Adipose tissue (tissue), 3 donors: Measurements from ENCODE around the gene LGR4. TPM values are rescaled to one million over a fixed set of nuclear protein-coding genes. Genes with fewer than 3 reads are reported as not detected.
"Not testable (repeated sequence)": the region's sequence is repeated elsewhere in the genome, so short reads cannot be mapped to it uniquely, and the experiment has no call there.

ENCODE experiments used
- H3K27ac ChIP-seq: one replicate; pipeline ENCODE4 v1.5.1; 2013; ENCODE audit warnings: low read depth, low read length
- WGBS, 3 donors: extraction: QIAGEN DNeasy Blood & Tissue Kit; methylation state at CpG; one replicate each; pipeline ENCODE4 v1.1.7; 2013; 5-methylcytosine and 5-hydroxymethylcytosine counted together
- polyA plus RNA-seq, 3 donors: library from polyadenylated mRNA; stranded (reverse); fragments of 200-250 nt; gene quantifications; one replicate each; pipeline ENCODE4 v1.2.3, GENCODE V29; 2013
- donor health status: healthy with polysubstance abuse.
- donor health status: Bipolar disorder and iron deficiency.
- donor health status: healthy.

The LGR4 gene
- polyA plus RNA-seq, 3 donors, result 3.0 to 26.1 (median 19.2) TPM

- H3K27ac ChIP-seq, result no peak overlapping the region
Observed at GRCh38 chr11:27466363-27466762, 6.2 kb downstream of the LGR4 start.

GRCh38 chr11:27465629-27466028, 7.0 kb downstream of the LGR4 start:
- 24 to 80% (median 79%) methylated on average over 3 of the region's 3 CpGs for WGBS, 3 donors
- no peak overlapping the region for H3K27ac ChIP-seq

More at GRCh38 chr11:27466363-27466762, 6.2 kb downstream of the LGR4 start:
- WGBS, 3 donors, result 41 to 83% (median 76%) methylated on average over 1 of the region's 1 CpG

- 51 to 86% (median 85%) methylated on average over 2 of the region's 2 CpGs for WGBS, 3 donors
- H3K27ac ChIP-seq, result no peak overlapping the region
Observed at GRCh38 chr11:27464909-27465308, 7.7 kb downstream of the LGR4 start.

- no peak overlapping the region for H3K27ac ChIP-seq
- WGBS, 3 donors, result 50 to 82% (median 78%) methylated on average over 2 of the region's 2 CpGs
Observed at GRCh38 chr11:27464289-27464696, 8.3 kb downstream of the LGR4 start.

- 32 to 55% (median 47%) methylated on average over 5 of the region's 5 CpGs for WGBS, 3 donors
- H3K27ac ChIP-seq, result no peak overlapping the region
Observed at GRCh38 chr11:27462543-27462942, 10.0 kb downstream of the LGR4 start.

- H3K27ac ChIP-seq, result no peak overlapping the region
- 39 to 94% (median 92%) methylated on average over 5 of the region's 5 CpGs for WGBS, 3 donors
Observed at GRCh38 chr11:27460158-27460978, 12.2 kb downstream of the LGR4 start.

- H3K27ac ChIP-seq, result no peak overlapping the region
- WGBS, 3 donors, result 44 to 78% (median 74%) methylated on average over 6 of the region's 6 CpGs
Observed at GRCh38 chr11:27459191-27459590, 13.4 kb downstream of the LGR4 start.

- no peak overlapping the region for H3K27ac ChIP-seq
- WGBS, 3 donors, result 98 to 99% (median 98%) methylated on average over 2 of the region's 2 CpGs
Observed at GRCh38 chr11:27458182-27458581, 14.4 kb downstream of the LGR4 start.

GRCh38 chr11:27456795-27457329, 15.7 kb downstream of the LGR4 start:
- H3K27ac ChIP-seq, result no peak overlapping the region

- WGBS, 3 donors, result 22 to 71% (median 70%) methylated on average over 2 of the region's 2 CpGs
- no peak overlapping the region for H3K27ac ChIP-seq
Observed at GRCh38 chr11:27456140-27456794, 16.3 kb downstream of the LGR4 start.

- H3K27ac ChIP-seq, result no peak overlapping the region
- 67 to 98% (median 96%) methylated on average over 4 of the region's 4 CpGs for WGBS, 3 donors
Observed at GRCh38 chr11:27455667-27456066, 16.9 kb downstream of the LGR4 start.

GRCh38 chr11:27453701-27454100, 18.9 kb downstream of the LGR4 start:
- H3K27ac ChIP-seq, result no peak overlapping the region
- WGBS, 3 donors, result 31 to 93% (median 80%) methylated on average over 1 of the region's 1 CpG

- 75 to 78% (median 78%) methylated on average over 3 of the region's 3 CpGs for WGBS, 3 donors
- H3K27ac ChIP-seq, result no peak overlapping the region
Observed at GRCh38 chr11:27452147-27452546, 20.4 kb downstream of the LGR4 start.

- WGBS, 3 donors, result 69 to 88% (median 85%) methylated on average over 1 of the region's 1 CpG
- H3K27ac ChIP-seq, result no peak overlapping the region
Observed at GRCh38 chr11:27451244-27451965, 21.2 kb downstream of the LGR4 start.

GRCh38 chr11:27448184-27448540, 24.4 kb downstream of the LGR4 start:
- 95 to 97% (median 96%) methylated on average over 5 of the region's 5 CpGs for WGBS, 3 donors
- H3K27ac ChIP-seq, result not testable (repeated sequence)

GRCh38 chr11:27447288-27448183, 25.1 kb downstream of the LGR4 start:
- WGBS, 3 donors, result 82 to 92% (median 89%) methylated on average over 5 of the region's 5 CpGs
- no peak overlapping the region for H3K27ac ChIP-seq

GRCh38 chr11:27445625-27446024, 27.0 kb downstream of the LGR4 start:
- 91 to 95% (median 95%) methylated on average over 4 of the region's 4 CpGs for WGBS, 3 donors
- no peak overlapping the region for H3K27ac ChIP-seq

GRCh38 chr11:27444801-27445215, 27.8 kb downstream of the LGR4 start:
- no peak overlapping the region for H3K27ac ChIP-seq
- WGBS, 3 donors, result 43 to 89% (median 80%) methylated on average over 2 of the region's 2 CpGs
